Sigmoid colon (tissue), 4 donors: Measurements from ENCODE around the gene PDE11A.

Experiments used
- EP300 ChIP-seq, 4 donors: sonication (generic); formaldehyde crosslinking; IDR thresholded peaks; one replicate each; pipeline ENCODE4 v1.6.1; 2017; ENCODE audit warnings: antibody characterized with exemption in 4 of 4
- POLR2A ChIP-seq, 2 donors: fragments of 450-650 bp; IDR thresholded peaks; one replicate each; pipeline ENCODE4 v1.6.1; 2016; ENCODE audit warnings: antibody characterized with exemption in 2 of 2, mild to moderate bottlenecking in 2 of 2, moderate library complexity in 2 of 2
- POLR2AphosphoS5 ChIP-seq, 4 donors: sonication (generic); formaldehyde crosslinking; IDR thresholded peaks; one replicate each; pipeline ENCODE4 v1.6.1; 2017; ENCODE audit warnings: antibody characterized with exemption in 4 of 4
- TF ChIP-seq, protein P1 (sequence below), 4 experiments: fragments of 450-650 bp in 3 of 4; fragments of 200-600 bp in 1 of 4; IDR thresholded peaks; one replicate each; pipeline ENCODE4 v1.5.1; 2016 to 2019; ENCODE audit warnings: antibody characterized with exemption in 4 of 4, mild to moderate bottlenecking in 3 of 4, moderate library complexity in 2 of 4

DNA sequence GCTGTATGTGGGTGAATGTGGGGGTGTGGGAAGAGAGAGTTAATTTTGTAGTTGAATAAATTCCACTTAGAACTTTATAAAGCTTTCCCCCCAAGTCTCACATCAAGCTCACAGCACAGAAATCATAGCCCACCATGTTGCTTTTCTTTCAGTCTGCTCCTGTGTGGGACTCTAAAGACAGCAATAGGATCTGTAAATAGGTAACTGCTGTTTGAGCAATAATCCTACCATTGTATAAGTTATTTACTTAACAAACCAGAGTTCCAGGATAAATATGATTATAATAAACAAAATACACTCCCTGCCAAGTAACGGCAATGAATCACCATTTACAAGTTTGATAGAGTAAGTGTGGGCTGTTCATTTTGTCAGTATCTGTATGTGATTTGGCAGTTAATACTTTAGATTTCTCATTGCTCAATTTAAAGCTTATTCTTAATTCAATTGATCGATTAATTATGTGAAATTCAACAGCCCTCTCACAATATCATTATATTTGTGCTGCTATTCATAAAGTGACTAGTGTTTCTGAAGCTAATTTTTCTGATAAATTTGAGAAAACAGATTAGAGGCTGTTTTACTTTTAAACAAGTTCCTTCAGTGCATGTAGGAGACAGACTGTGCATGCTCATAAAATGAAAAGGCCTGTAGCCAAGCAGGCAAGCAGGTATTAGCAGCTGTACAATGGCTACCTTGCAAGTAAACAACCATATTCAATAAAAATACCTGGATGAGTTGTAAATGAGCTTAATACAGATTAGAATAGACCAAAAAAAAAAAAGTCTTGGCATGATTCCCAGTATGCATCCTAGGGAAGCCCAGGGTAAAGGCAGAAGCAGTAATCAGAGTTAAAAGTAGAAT lies 142.7 kb downstream of the PDE11A start:
- TF ChIP-seq POLR2A (IDR thresholded peaks at IDR 0.05): no peak
- TF ChIP-seq, protein P1, sequence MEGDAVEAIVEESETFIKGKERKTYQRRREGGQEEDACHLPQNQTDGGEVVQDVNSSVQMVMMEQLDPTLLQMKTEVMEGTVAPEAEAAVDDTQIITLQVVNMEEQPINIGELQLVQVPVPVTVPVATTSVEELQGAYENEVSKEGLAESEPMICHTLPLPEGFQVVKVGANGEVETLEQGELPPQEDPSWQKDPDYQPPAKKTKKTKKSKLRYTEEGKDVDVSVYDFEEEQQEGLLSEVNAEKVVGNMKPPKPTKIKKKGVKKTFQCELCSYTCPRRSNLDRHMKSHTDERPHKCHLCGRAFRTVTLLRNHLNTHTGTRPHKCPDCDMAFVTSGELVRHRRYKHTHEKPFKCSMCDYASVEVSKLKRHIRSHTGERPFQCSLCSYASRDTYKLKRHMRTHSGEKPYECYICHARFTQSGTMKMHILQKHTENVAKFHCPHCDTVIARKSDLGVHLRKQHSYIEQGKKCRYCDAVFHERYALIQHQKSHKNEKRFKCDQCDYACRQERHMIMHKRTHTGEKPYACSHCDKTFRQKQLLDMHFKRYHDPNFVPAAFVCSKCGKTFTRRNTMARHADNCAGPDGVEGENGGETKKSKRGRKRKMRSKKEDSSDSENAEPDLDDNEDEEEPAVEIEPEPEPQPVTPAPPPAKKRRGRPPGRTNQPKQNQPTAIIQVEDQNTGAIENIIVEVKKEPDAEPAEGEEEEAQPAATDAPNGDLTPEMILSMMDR (IDR thresholded peaks at IDR 0.05): no peak
- no peak for TF ChIP-seq POLR2AphosphoS5 (IDR thresholded peaks at IDR 0.05)
- TF ChIP-seq EP300 (IDR thresholded peaks at IDR 0.05): no peak
